Nephron (organoid): ENCODE measurements around the gene FGF13.
A peak's percentile ranks its signal among the peaks of the same experiment; 100 is the strongest.

Experiments used
- H3K27ac Mint-ChIP-seq, 3 experiments: 2 replicates each; pipeline ENCODE4 v1.8.0; 2020; ENCODE audit warnings: mixed read lengths in 3 of 3, mild to moderate bottlenecking in 2 of 3, moderate library complexity in 1 of 3
- H3K27me3 Mint-ChIP-seq: 2 replicates; pipeline ENCODE4 v1.8.0; 2021; ENCODE audit warnings: low read depth, mild to moderate bottlenecking, moderate library complexity, mixed read lengths
- H3K36me3 Mint-ChIP-seq: 2 replicates; pipeline ENCODE4 v1.8.0; 2020; ENCODE audit warnings: low read depth, mixed read lengths
- H3K4me1 Mint-ChIP-seq: 2 replicates; pipeline ENCODE4 v1.8.0; 2020; ENCODE audit warnings: mixed read lengths
- H3K4me3 Mint-ChIP-seq, 3 experiments: 2 replicates each; pipeline ENCODE4 v1.8.0; 2020; ENCODE audit warnings: mild to moderate bottlenecking in 3 of 3, mixed read lengths in 3 of 3, moderate library complexity in 2 of 3
- H3K9me3 Mint-ChIP-seq: 2 replicates; pipeline ENCODE4 v1.8.0; 2020; ENCODE audit warnings: mixed read lengths
- TF ChIP-seq, protein P1 (sequence below), 3 experiments: fragments of 200-600 bp; sonication (generic); IDR thresholded peaks; one replicate each; pipeline ENCODE4 v1.5.0; 2021; ENCODE audit warnings: antibody characterized with exemption in 3 of 3; ENCODE audit not compliant: unreplicated experiment in 3 of 3

FGF13 gene

DNA sequence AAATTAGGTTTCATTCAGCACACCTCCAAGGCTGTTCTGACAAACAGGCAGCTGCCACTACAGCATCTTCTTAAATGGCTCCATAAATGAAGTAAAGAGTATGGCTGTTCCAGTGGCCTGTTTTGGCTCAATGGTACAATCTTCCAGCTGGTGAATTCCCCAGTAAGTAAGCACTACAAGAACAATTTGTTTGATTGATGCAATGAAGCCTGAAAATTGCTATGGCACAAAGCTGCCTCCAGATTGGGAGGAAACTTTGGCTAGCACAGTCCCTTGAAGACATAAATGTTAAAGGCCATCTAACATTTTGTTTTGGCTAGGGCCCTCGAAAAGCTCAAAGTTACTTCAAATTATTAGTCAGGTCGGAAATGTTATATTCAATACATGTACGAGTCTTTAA lies 47.5 kb downstream of the FGF13 start:
- no peaks in the 10 kb centered on the region for H3K36me3 Mint-ChIP-seq
- peaks cover 8% of the 10 kb centered on the region for H3K4me1 Mint-ChIP-seq
- H3K27me3 Mint-ChIP-seq: no peaks in the 10 kb centered on the region
- TF ChIP-seq, protein P1, sequence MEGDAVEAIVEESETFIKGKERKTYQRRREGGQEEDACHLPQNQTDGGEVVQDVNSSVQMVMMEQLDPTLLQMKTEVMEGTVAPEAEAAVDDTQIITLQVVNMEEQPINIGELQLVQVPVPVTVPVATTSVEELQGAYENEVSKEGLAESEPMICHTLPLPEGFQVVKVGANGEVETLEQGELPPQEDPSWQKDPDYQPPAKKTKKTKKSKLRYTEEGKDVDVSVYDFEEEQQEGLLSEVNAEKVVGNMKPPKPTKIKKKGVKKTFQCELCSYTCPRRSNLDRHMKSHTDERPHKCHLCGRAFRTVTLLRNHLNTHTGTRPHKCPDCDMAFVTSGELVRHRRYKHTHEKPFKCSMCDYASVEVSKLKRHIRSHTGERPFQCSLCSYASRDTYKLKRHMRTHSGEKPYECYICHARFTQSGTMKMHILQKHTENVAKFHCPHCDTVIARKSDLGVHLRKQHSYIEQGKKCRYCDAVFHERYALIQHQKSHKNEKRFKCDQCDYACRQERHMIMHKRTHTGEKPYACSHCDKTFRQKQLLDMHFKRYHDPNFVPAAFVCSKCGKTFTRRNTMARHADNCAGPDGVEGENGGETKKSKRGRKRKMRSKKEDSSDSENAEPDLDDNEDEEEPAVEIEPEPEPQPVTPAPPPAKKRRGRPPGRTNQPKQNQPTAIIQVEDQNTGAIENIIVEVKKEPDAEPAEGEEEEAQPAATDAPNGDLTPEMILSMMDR (IDR thresholded peaks at IDR 0.05; ENCODE audit: unreplicated experiment in 3 of 3): no peak
- H3K9me3 Mint-ChIP-seq: no peaks in the 10 kb centered on the region
- H3K27ac Mint-ChIP-seq: no peak overlapping the region
- H3K4me3 Mint-ChIP-seq: no peak overlapping the region

DNA sequence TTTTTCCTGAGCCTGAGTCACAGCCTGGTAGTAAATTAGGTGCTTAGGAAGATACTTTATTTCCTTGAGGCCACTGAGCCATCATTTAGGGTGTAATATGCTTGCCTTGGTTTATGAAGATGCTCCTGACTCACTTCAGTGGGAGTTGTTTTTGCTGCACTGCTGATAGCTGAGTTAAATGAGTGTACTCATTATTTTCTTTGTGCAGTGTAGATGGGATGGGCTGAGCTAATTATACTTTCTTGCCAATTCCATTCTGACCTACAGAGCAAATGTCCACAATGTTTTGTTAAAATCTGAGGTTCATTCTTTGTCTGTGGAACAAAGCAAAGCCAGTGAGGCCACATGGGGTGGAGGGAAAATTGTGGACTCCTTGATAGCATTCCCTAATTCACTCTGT lies 60.0 kb downstream of the FGF13 start:
- no peaks in the 10 kb centered on the region for H3K36me3 Mint-ChIP-seq
- TF ChIP-seq, protein P1 (IDR thresholded peaks at IDR 0.05; ENCODE audit: unreplicated experiment in 3 of 3): no peak
- no peaks in the 10 kb centered on the region for H3K27me3 Mint-ChIP-seq
- H3K27ac Mint-ChIP-seq: no peak overlapping the region
- peaks cover 5% of the 10 kb centered on the region for H3K4me1 Mint-ChIP-seq
- H3K4me3 Mint-ChIP-seq: no peak overlapping the region
- no peaks in the 10 kb centered on the region for H3K9me3 Mint-ChIP-seq

DNA sequence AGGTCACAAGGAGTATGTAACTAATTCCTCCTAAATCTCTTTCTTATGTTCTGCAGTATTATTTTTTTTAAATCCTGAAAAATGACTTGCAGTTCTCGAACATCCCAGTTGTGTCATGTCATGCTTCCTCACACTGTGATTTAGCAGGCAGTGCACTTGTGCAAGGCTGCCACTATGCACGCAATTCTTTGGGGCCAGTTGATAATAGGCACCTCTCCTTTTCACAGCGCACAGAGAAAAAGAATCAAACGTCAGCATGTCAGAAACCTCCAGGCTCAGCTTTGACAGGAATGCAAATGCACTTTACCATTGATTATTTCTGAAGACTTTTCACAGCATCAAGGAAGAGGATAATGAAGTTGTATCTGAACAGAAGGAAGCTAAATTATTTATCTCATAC lies 62.9 kb downstream of the FGF13 start:
- Mint-ChIP-seq H3K27ac (peak overlapping the region in 1 of 3 experiments; percentile 4), H3K4me1 (peaks cover 5% of the 10 kb centered on the region), H3K4me3 (no peak overlapping the region), H3K9me3 (no peaks in the 10 kb centered on the region), H3K27me3 (no peaks in the 10 kb centered on the region), H3K36me3 (no peaks in the 10 kb centered on the region)
- TF ChIP-seq, protein P1 (IDR thresholded peaks at IDR 0.05; ENCODE audit: unreplicated experiment in 3 of 3): no peak

DNA sequence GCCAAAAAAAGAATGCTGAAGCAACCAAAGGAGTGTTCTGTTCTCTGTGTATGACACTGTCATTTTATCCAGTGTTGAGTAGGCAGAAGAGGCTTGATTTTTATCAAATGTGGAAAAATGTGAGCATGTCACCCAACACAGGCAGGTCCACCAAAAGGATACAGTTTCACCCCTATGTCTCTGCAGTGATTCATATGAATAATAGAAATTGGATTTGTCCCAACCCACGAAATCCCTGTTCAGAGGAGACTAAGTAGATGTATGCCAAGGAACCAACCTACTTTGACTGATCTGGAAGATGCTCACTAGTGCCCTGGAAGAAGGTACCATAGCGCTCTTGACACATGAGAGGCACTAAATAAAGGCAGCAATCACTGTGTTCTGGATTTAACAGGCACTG lies 72.5 kb downstream of the FGF13 start:
- Mint-ChIP-seq H3K4me1 (no peaks in the 10 kb centered on the region), H3K27ac (no peak overlapping the region), H3K9me3 (peaks cover 2% of the 10 kb centered on the region), H3K36me3 (no peaks in the 10 kb centered on the region), H3K4me3 (no peak overlapping the region), H3K27me3 (no peaks in the 10 kb centered on the region)
- TF ChIP-seq, protein P1 (IDR thresholded peaks at IDR 0.05; ENCODE audit: unreplicated experiment in 3 of 3): no peak
